ENCODE results near the gene CDH26.

DNA sequence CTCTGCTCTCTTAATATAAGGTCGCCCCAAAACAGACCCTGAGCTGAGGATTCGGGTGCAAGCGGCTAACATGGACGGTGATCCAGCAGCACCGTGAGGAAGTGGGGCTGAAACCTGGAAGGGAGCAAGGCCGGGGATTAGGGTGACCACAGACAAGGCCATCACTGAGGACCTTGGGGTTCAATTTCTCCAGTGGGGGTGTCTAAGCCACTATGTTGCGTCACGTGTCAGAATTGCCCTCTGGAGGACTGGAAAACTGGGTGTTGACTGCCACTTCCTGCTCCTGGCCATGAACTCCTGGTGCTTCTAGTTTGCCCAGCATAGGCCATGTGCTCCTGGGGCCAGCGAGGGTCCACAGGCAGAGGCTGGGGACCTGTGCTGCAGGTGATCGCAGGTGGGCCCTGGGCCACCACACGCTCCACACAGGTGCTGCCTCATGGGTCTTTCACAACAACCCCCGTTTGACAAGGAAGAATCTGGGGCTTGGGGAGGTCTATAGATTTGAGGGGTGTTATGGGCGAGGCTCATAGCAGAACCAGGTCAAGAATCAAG lies 101.9 kb downstream of the CDH26 start:
- TF ChIP-seq POLR2A (IDR thresholded peaks at IDR 0.05; ENCODE audit: low read depth, low read length) = no peak
- TF ChIP-seq POLR2AphosphoS5 (IDR thresholded peaks at IDR 0.05; ENCODE audit: low read depth, low read length) = no peak
- TF ChIP-seq TAF1 (IDR thresholded peaks at IDR 0.05; ENCODE audit: low read depth, low read length) = no peak
- TF ChIP-seq PAX5 (IDR thresholded peaks at IDR 0.05; ENCODE audit: insufficient read depth, low read length, severe bottlenecking) = no peak

Measured in GM12891 (cell line).